Right cardiac atrium (tissue), 5 donors: ENCODE results near the gene SIGLEC1. TPM values are rescaled to one million over a fixed set of nuclear protein-coding genes. Genes with fewer than 3 reads are reported as not detected.

Source experiments
- ATAC-seq, 2 donors: fragments of 200-7000 bp; cut with Tn5 transposase; one replicate each; pipeline versions ENCODE4 v1.8.0 to v1.9.1; 2020; ENCODE audit warnings: moderate library complexity in 2 of 2, mild to moderate bottlenecking in 1 of 2
- DNase-seq, 3 donors: peaks; one replicate each; pipeline ENCODE4 v3.0.0-alpha.2; 2020
- H3K27ac ChIP-seq: one replicate; pipeline ENCODE4 v1.5.1; 2013; ENCODE audit warnings: mild to moderate bottlenecking, low read length, control low read depth, moderate library complexity
- H3K27me3 ChIP-seq: one replicate; pipeline ENCODE4 v1.6.1; 2013; ENCODE audit not compliant: control insufficient read depth, insufficient read depth
- H3K4me1 ChIP-seq: one replicate; pipeline ENCODE4 v1.6.1; 2013; ENCODE audit warnings: low read length; ENCODE audit not compliant: control insufficient read depth, insufficient read depth
- H3K4me3 ChIP-seq: one replicate; pipeline ENCODE4 v1.5.1; 2013; ENCODE audit warnings: low read length, control low read depth
- H3K9me3 ChIP-seq: one replicate; pipeline ENCODE4 v1.6.1; 2013; ENCODE audit warnings: low read length; ENCODE audit not compliant: control insufficient read depth
- WGBS: extraction: QIAGEN DNeasy Blood & Tissue Kit; methylation state at CpG from one replicate; pipeline ENCODE4 v1.1.7; 2013; 5-methylcytosine and 5-hydroxymethylcytosine counted together
- intact Hi-C, 4 donors: fragments of 100-400 bp; cut with DNase I; formaldehyde crosslinking; loops; one replicate each; pipeline versions ENCODE4 v1.11.0 to v1.14.0; 2022 to 2023
- polyA plus RNA-seq: library from polyadenylated mRNA; stranded (reverse); fragments of 200-250 nt; gene quantifications from one replicate; pipeline ENCODE4 v1.2.3, GENCODE V29; 2013
- total RNA-seq, 4 donors: library from RNA; stranded (reverse); fragmentation: NEBNext Ultra II Directional; extraction: Animal tissue kit (Norgen Biotek cat#: 25700); gene quantifications; one replicate each; pipeline ENCODE4 v1.2.1, GENCODE V29; 2021
- donor health status: healthy with polysubstance abuse.
- donor health status: DM: no; HTN: yes; CAD: no.
- donor health status: DM: no; HTN: no; CAD: no.
- donor health status: DM: no; HTN: yes; CAD: no; lungs with severe emphysema.
- donor health status: DM: yes; HTN: yes; CAD: no.

SIGLEC1 gene
- total and polyA plus RNA-seq, 5 donors: 4.2 to 12.3 (median 8.5) TPM

- intact Hi-C loops: no loop called here
- DNase-seq (no peak), ATAC-seq (no peak)
- Histone ChIP-seq H3K9me3 (no peaks in the 10 kb centered on the region), H3K4me1 (no peaks in the 10 kb centered on the region), H3K27me3 (no peaks in the 10 kb centered on the region), H3K4me3 (no peak overlapping the region), H3K27ac (no peak overlapping the region)
- 89% methylated on average over 1 of the region's 1 CpG for WGBS
Measured at GRCh38 chr20:3744037-3744436, 31.6 kb upstream of the SIGLEC1 start.

GRCh38 chr20:3743251-3743650 is 30.9 kb upstream of the SIGLEC1 start:
- Histone ChIP-seq H3K27me3 (no peaks in the 10 kb centered on the region), H3K27ac (no peak overlapping the region), H3K4me3 (no peak overlapping the region), H3K4me1 (no peaks in the 10 kb centered on the region), H3K9me3 (no peaks in the 10 kb centered on the region)
- 70% methylated on average over 2 of the region's 2 CpGs for WGBS
- intact Hi-C loops: no loop called here
- DNase-seq (no peak), ATAC-seq (no peak)

GRCh38 chr20:3741836-3742458 is 29.5 kb upstream of the SIGLEC1 start:
- Histone ChIP-seq H3K4me3 (no peak overlapping the region), H3K27ac (no peak overlapping the region), H3K9me3 (no peaks in the 10 kb centered on the region), H3K4me1 (no peaks in the 10 kb centered on the region), H3K27me3 (no peaks in the 10 kb centered on the region)
- peak in 1 of 3 donors; percentile 31 for DNase-seq
- intact Hi-C loops: no loop called here
- no peak for ATAC-seq
- WGBS: 80% methylated on average over 7 of the region's 7 CpGs

GRCh38 chr20:3740615-3741301 is 28.4 kb upstream of the SIGLEC1 start:
- intact Hi-C loops: no loop called here
- Histone ChIP-seq H3K27me3 (no peaks in the 10 kb centered on the region), H3K27ac (peak overlapping the region; percentile 7), H3K4me3 (no peak overlapping the region), H3K9me3 (no peaks in the 10 kb centered on the region), H3K4me1 (no peaks in the 10 kb centered on the region)
- 89% methylated on average over 15 of the region's 15 CpGs for WGBS
- no peak for ATAC-seq
- DNase-seq: peak in 1 of 3 donors; percentile 49

GRCh38 chr20:3739926-3740451 is 27.6 kb upstream of the SIGLEC1 start:
- ATAC-seq: peak; percentile 2 to 3
- Histone ChIP-seq H3K4me1 (no peaks in the 10 kb centered on the region), H3K9me3 (no peaks in the 10 kb centered on the region), H3K27ac (peak overlapping the region; percentile 7), H3K4me3 (no peak overlapping the region), H3K27me3 (no peaks in the 10 kb centered on the region)
- WGBS: 65% methylated on average over 7 of the region's 7 CpGs
- DNase-seq: peak in 1 of 3 donors; percentile 32
- intact Hi-C loops: no loop called here

- H3K4me1 ChIP-seq: no peaks in the 10 kb centered on the region
- no peaks in the 10 kb centered on the region for H3K27me3 ChIP-seq
- WGBS: 64% methylated on average over 19 of the region's 19 CpGs
Measured at GRCh38 chr20:3739054-3739925, 26.9 kb upstream of the SIGLEC1 start.

GRCh38 chr20:3738111-3739053 is 26.0 kb upstream of the SIGLEC1 start:
- H3K4me1 ChIP-seq: no peaks in the 10 kb centered on the region
- peak in 1 of 3 donors; percentile 5 for DNase-seq
- intact Hi-C loops: no loop called here
- WGBS: 57% methylated on average over 11 of the region's 11 CpGs
- no peak for ATAC-seq
- no peak overlapping the region for H3K4me3 ChIP-seq
- no peak overlapping the region for H3K27ac ChIP-seq
- H3K9me3 ChIP-seq: no peaks in the 10 kb centered on the region
- H3K27me3 ChIP-seq: no peaks in the 10 kb centered on the region

More at GRCh38 chr20:3739054-3739925, 26.9 kb upstream of the SIGLEC1 start:
- peak; percentile 72 to 82 (median 79) for DNase-seq
- Histone ChIP-seq H3K27ac (peak overlapping the region; percentile 7), H3K4me3 (no peak overlapping the region), H3K9me3 (no peaks in the 10 kb centered on the region)
- intact Hi-C loops: no loop called here
- ATAC-seq: peak; percentile 83 to 93

GRCh38 chr20:3735768-3736167 is 23.4 kb upstream of the SIGLEC1 start:
- H3K27ac ChIP-seq: no peak overlapping the region
- intact Hi-C loops: no loop called here

GRCh38 chr20:3734111-3734843 is 21.9 kb upstream of the SIGLEC1 start:
- intact Hi-C loops: no loop called here
- peak overlapping the region; percentile 25 for H3K27ac ChIP-seq
- 49% methylated on average over 12 of the region's 12 CpGs for WGBS
- ATAC-seq (peak; percentile 58 to 85), DNase-seq (peak in 2 of 3 donors; percentile 63 to 72)
- H3K4me3 ChIP-seq: peak overlapping the region; percentile 5
- no peaks in the 10 kb centered on the region for H3K4me1 ChIP-seq
- no peaks in the 10 kb centered on the region for H3K27me3 ChIP-seq
- H3K9me3 ChIP-seq: no peaks in the 10 kb centered on the region

More at GRCh38 chr20:3735768-3736167, 23.4 kb upstream of the SIGLEC1 start:
- Histone ChIP-seq H3K4me1 (no peaks in the 10 kb centered on the region), H3K9me3 (no peaks in the 10 kb centered on the region), H3K4me3 (no peak overlapping the region), H3K27me3 (no peaks in the 10 kb centered on the region)
- DNase-seq (no peak), ATAC-seq (no peak)
- WGBS: 90% methylated on average over 4 of the region's 4 CpGs
